ENCODE results near the gene MAP3K4.

MAP3K4 gene

GRCh38 chr6:161127071-161127740 lies 135.6 kb downstream of the MAP3K4 start:
- DNase-seq = no peak

GRCh38 chr6:161128230-161128629 lies 136.7 kb downstream of the MAP3K4 start:
- DNase-seq = no peak

- no peak for DNase-seq
These were observed 137.2 kb downstream of the MAP3K4 start for GRCh38 chr6:161128680-161129196.

- DNase-seq = no peak
These were observed 139.0 kb downstream of the MAP3K4 start for GRCh38 chr6:161130541-161130940.

GRCh38 chr6:161130967-161131766 lies 139.6 kb downstream of the MAP3K4 start:
- DNase-seq = no peak

- no peak for DNase-seq
These were observed 140.8 kb downstream of the MAP3K4 start for GRCh38 chr6:161132384-161132783.

GRCh38 chr6:161133963-161134362 lies 142.4 kb downstream of the MAP3K4 start:
- DNase-seq = no peak

- DNase-seq = no peak
These were observed 143.2 kb downstream of the MAP3K4 start for GRCh38 chr6:161134550-161135298.

- no peak for DNase-seq
These were observed 144.4 kb downstream of the MAP3K4 start for GRCh38 chr6:161135695-161136591.

GRCh38 chr6:161136655-161137054 lies 145.1 kb downstream of the MAP3K4 start:
- no peak for DNase-seq

- DNase-seq = no peak
These were observed 145.8 kb downstream of the MAP3K4 start for GRCh38 chr6:161137320-161137719.

GRCh38 chr6:161137839-161138542 lies 146.4 kb downstream of the MAP3K4 start:
- no peak for DNase-seq

- no peak for DNase-seq
These were observed 147.2 kb downstream of the MAP3K4 start for GRCh38 chr6:161138543-161139303.

GRCh38 chr6:161139304-161139765 lies 147.8 kb downstream of the MAP3K4 start:
- DNase-seq = no peak

- DNase-seq = no peak
These were observed 148.4 kb downstream of the MAP3K4 start for GRCh38 chr6:161139766-161140553.

- DNase-seq = no peak
These were observed 148.9 kb downstream of the MAP3K4 start for GRCh38 chr6:161140554-161140875.

GRCh38 chr6:161141173-161141572 lies 149.6 kb downstream of the MAP3K4 start:
- DNase-seq = no peak

GRCh38 chr6:161142957-161143296 lies 151.4 kb downstream of the MAP3K4 start:
- DNase-seq = no peak

GRCh38 chr6:161143663-161144430 lies 152.3 kb downstream of the MAP3K4 start:
- no peak for DNase-seq
